ENCODE results near the gene DOK7.

- TF ChIP-seq CTCF (IDR thresholded peaks at IDR 0.05; ENCODE audit: poor library complexity) (no peak), EZH2 (IDR thresholded peaks at IDR 0.05; ENCODE audit: borderline replicate concordance) (no peak), EZH2phosphoT487 (IDR thresholded peaks at IDR 0.05; ENCODE audit: low read depth, severe bottlenecking, unreplicated experiment) (peak; percentile 51)
These were observed 35.2 kb upstream of the DOK7 start for GRCh38 chr4:3427706-3428446.

Data from hepatocyte (in vitro differentiated cells).